ENCODE results near the gene GNG11. TPM values are rescaled to one million over a fixed set of nuclear protein-coding genes. Genes with fewer than 3 reads are reported as not detected.

GNG11 gene
- polyA plus RNA-seq, 1 donor from 2014 or later: 2.6 TPM

- H3K27me3 Mint-ChIP-seq: no peaks in the 10 kb centered on the region
- no peaks in the 10 kb centered on the region for H3K36me3 Mint-ChIP-seq
- H3K4me1 Mint-ChIP-seq: no peaks in the 10 kb centered on the region
- peaks cover 0 to 2% (median 0%) of the 10 kb centered on the region in 3 donors for H3K9me3 Mint-ChIP-seq
- no peak overlapping the region for H3K4me3 Mint-ChIP-seq
- no peak overlapping the region for H3K27ac Mint-ChIP-seq
These were observed 27.3 kb downstream of the GNG11 start for GRCh38 chr7:93948873-93949272.

DNA sequence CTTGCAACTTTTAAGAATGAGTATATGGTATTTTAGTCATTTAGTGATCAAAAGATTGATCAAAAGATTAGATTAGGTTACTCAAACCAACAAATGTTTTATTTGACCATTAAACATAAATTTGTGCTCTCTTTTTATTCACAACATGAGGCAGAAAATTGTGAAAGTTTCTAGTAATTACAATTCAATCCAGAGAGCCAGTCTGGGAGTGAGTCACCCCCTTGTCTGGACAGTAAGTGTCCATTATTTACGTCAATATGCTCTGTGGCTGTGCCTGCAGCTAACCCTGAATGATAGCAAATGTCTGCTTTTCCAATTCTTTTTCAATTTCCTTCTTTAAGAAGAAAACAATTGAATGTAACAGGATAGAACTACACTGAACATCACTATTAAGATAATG lies 27.9 kb downstream of the GNG11 start:
- Mint-ChIP-seq H3K27me3 (no peaks in the 10 kb centered on the region), H3K4me3 (no peak overlapping the region)

DNA sequence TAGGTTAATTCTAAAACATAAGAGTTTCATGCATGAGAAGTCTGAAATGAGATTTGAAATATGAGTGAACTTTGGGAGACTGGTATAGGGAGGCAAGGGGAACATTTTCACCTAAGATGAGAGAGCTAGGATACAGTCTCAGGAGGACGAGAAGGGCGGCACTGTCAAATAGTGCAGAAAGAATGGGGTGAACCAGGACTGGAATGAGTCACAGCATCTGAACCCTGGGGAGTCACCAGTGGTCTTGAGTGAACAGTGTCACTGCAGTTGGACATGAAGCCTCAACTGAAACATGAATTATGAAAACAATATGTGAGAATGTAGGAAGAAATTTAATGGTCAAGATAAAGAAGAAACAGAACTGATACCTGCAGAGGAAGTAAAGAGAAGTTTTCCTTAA lies 33.8 kb downstream of the GNG11 start:
- H3K4me1 Mint-ChIP-seq: peaks cover 0 to 2% (median 0%) of the 10 kb centered on the region in 3 donors
- H3K27ac Mint-ChIP-seq: no peak overlapping the region
- H3K27me3 Mint-ChIP-seq: no peaks in the 10 kb centered on the region
- no peak overlapping the region for H3K4me3 Mint-ChIP-seq
- H3K9me3 Mint-ChIP-seq: peaks cover 0 to 2% (median 0%) of the 10 kb centered on the region in 3 donors
- no peaks in the 10 kb centered on the region for H3K36me3 Mint-ChIP-seq

More for the DNA sequence above, 27.9 kb downstream of the GNG11 start:
- H3K27ac Mint-ChIP-seq: no peak overlapping the region
- peaks cover 0 to 2% (median 0%) of the 10 kb centered on the region in 3 donors for H3K9me3 Mint-ChIP-seq
- no peaks in the 10 kb centered on the region for H3K36me3 Mint-ChIP-seq
- H3K4me1 Mint-ChIP-seq: no peaks in the 10 kb centered on the region

GRCh38 chr7:93957767-93958166 lies 36.2 kb downstream of the GNG11 start:
- no peaks in the 10 kb centered on the region for H3K27me3 Mint-ChIP-seq
- H3K27ac Mint-ChIP-seq: no peak overlapping the region
- H3K36me3 Mint-ChIP-seq: no peaks in the 10 kb centered on the region
- no peaks in the 10 kb centered on the region for H3K9me3 Mint-ChIP-seq
- peaks cover 0 to 2% (median 0%) of the 10 kb centered on the region in 3 donors for H3K4me1 Mint-ChIP-seq
- no peak overlapping the region for H3K4me3 Mint-ChIP-seq

GRCh38 chr7:93958216-93958615 lies 36.7 kb downstream of the GNG11 start:
- peaks cover 0 to 2% (median 0%) of the 10 kb centered on the region in 3 donors for H3K4me1 Mint-ChIP-seq
- no peaks in the 10 kb centered on the region for H3K9me3 Mint-ChIP-seq
- no peaks in the 10 kb centered on the region for H3K36me3 Mint-ChIP-seq
- no peaks in the 10 kb centered on the region for H3K27me3 Mint-ChIP-seq
- no peak overlapping the region for H3K27ac Mint-ChIP-seq
- no peak overlapping the region for H3K4me3 Mint-ChIP-seq

GRCh38 chr7:93958651-93959050 lies 37.1 kb downstream of the GNG11 start:
- Mint-ChIP-seq H3K36me3 (no peaks in the 10 kb centered on the region), H3K27ac (no peak overlapping the region), H3K9me3 (no peaks in the 10 kb centered on the region), H3K4me3 (no peak overlapping the region), H3K27me3 (no peaks in the 10 kb centered on the region), H3K4me1 (peaks cover 0 to 2% (median 0%) of the 10 kb centered on the region in 3 donors)

DNA sequence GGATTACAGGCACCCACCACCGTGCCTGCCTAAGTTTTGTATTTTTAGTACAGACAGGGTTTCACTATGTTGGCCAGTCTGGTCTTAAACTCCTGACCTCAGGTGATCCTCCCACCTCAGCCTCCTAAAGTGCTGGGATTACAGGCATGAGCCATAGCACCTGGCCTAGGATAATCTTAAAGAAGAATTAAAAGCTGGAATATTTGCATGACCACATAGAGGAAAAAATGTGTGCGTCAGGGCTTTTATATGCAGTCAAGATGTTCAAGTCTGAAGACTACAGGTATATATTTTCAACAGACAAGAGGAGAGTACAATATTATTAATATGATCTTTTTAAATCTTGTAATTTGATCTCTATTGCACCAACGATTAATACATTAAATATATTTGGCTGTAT lies 39.5 kb downstream of the GNG11 start:
- H3K36me3 Mint-ChIP-seq: no peaks in the 10 kb centered on the region
- no peaks in the 10 kb centered on the region for H3K27me3 Mint-ChIP-seq
- no peaks in the 10 kb centered on the region for H3K9me3 Mint-ChIP-seq
- no peak overlapping the region for H3K4me3 Mint-ChIP-seq
- no peak overlapping the region for H3K27ac Mint-ChIP-seq
- H3K4me1 Mint-ChIP-seq: peaks cover 0 to 2% (median 0%) of the 10 kb centered on the region in 3 donors

GRCh38 chr7:93964262-93964661 lies 42.7 kb downstream of the GNG11 start:
- Mint-ChIP-seq H3K27me3 (no peaks in the 10 kb centered on the region), H3K9me3 (no peaks in the 10 kb centered on the region), H3K4me3 (no peak overlapping the region), H3K36me3 (no peaks in the 10 kb centered on the region), H3K4me1 (no peaks in the 10 kb centered on the region), H3K27ac (no peak overlapping the region)

DNA sequence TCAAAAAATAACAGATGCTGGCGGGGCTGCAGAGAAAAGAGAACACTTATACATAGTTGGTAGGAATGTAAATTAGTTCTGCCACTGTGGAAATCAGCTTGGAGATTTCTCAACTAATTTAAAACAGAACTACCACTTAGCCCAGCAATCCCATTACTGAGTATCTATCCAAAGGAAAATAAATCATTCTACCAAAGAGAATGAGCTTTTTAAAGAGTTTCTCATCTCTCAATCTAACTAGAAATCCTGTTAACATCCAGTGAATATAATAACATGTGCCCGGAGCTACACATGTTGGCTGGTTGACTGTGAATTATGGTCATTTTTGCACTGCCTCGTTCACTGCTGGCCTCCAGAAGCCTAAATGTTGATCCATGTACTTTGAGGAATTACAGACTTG lies 43.3 kb downstream of the GNG11 start:
- Mint-ChIP-seq H3K27ac (no peak overlapping the region), H3K4me1 (no peaks in the 10 kb centered on the region), H3K4me3 (no peak overlapping the region), H3K36me3 (no peaks in the 10 kb centered on the region), H3K27me3 (no peaks in the 10 kb centered on the region), H3K9me3 (no peaks in the 10 kb centered on the region)

DNA sequence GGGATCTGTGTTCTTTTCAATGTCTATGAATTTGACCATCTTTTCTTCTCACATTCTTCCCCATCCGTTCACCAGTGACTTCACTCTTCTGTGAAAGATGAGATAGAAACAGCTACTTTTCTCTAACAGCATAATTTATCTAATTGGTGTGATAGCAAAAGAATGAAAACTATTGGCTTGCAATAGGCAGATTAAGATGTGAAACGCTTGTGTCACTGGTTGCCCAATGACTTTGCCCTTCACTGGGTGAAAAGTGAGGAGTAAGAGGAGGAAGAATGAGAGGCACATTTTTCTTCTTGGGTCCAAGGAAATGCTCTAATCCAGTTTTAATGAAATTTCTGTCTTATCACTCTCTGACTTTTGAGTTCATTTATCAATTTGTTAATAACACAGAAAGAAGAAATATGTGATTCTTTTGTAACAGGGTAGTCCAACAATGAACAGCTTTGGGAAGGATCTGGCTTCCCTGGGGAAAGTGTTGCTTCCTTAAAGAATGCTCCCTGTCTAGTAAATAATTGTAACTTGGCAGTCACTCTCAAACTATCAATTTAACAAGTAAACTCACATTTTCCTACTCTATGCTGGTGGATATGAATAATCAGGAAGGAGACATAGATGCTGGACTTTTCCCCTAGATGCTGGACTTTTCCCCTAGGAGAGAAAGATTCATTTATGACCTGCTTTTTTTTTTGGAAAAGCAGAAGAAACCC lies 47.5 kb downstream of the GNG11 start:
- H3K4me3 Mint-ChIP-seq: no peak overlapping the region
- peaks cover 2% of the 10 kb centered on the region for H3K36me3 Mint-ChIP-seq
- no peaks in the 10 kb centered on the region for H3K9me3 Mint-ChIP-seq
- no peaks in the 10 kb centered on the region for H3K4me1 Mint-ChIP-seq
- H3K27ac Mint-ChIP-seq: no peak overlapping the region
- no peaks in the 10 kb centered on the region for H3K27me3 Mint-ChIP-seq

GRCh38 chr7:93972029-93972725 lies 50.6 kb downstream of the GNG11 start:
- H3K27me3 Mint-ChIP-seq: no peaks in the 10 kb centered on the region
- peaks cover 3% of the 10 kb centered on the region for H3K36me3 Mint-ChIP-seq
- H3K4me1 Mint-ChIP-seq: peaks cover 0 to 3% (median 0%) of the 10 kb centered on the region in 3 donors
- no peak overlapping the region for H3K4me3 Mint-ChIP-seq
- no peaks in the 10 kb centered on the region for H3K9me3 Mint-ChIP-seq
- H3K27ac Mint-ChIP-seq: no peak overlapping the region

- H3K27ac Mint-ChIP-seq: no peak overlapping the region
- H3K27me3 Mint-ChIP-seq: no peaks in the 10 kb centered on the region
- H3K9me3 Mint-ChIP-seq: peaks cover 0 to 2% (median 0%) of the 10 kb centered on the region in 3 donors
- H3K4me3 Mint-ChIP-seq: no peak overlapping the region
- H3K4me1 Mint-ChIP-seq: peaks cover 0 to 3% (median 0%) of the 10 kb centered on the region in 3 donors
- peaks cover 6% of the 10 kb centered on the region for H3K36me3 Mint-ChIP-seq
These were observed 51.6 kb downstream of the GNG11 start for GRCh38 chr7:93973134-93973533.

DNA sequence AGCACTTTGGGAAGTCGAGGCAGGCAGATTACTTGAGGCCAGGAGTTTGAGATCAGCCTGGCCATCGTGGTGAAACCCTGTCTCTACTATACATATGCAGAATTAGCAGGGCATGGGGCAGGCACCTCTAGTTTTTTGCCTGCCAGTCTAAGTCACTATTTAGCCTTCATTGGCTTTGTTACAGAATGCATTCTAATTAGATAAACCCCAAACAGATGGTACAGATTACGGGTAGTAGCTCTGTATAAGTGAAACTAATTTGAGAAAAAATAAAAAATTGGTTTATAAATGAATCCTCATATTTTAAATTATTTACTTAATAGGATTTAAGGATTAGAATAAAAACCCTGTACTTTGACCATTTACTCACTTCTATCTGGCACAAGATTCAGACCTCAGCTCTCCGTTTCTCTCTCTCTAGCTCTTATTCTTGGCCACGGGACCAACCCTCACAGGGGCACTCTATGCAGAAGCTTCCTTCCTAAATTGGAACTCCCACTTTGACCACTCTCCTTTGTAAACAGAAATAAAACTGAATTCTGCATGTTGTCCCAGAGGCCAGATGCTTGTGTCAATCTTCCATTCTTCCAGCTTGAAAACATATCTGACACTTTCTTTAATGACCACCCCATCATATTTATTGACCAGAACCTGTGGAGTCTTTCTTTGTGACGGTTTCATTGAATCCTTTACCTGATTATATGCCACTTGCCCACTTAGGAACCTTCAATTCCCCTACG lies 55.8 kb downstream of the GNG11 start:
- no peak overlapping the region for H3K27ac Mint-ChIP-seq
- H3K4me1 Mint-ChIP-seq: peaks cover 12 to 18% (median 14%) of the 10 kb centered on the region in 3 donors
- H3K36me3 Mint-ChIP-seq: peaks cover 6% of the 10 kb centered on the region
- H3K27me3 Mint-ChIP-seq: no peaks in the 10 kb centered on the region
- peaks cover 0 to 2% (median 0%) of the 10 kb centered on the region in 3 donors for H3K9me3 Mint-ChIP-seq
- H3K4me3 Mint-ChIP-seq: peak overlapping the region in 1 of 4 donors; percentile 43

Measured in IgD-negative memory B cell (primary cell).